GM18498 (cell line): ENCODE measurements around the gene PROM2.

ENCODE experiments used
- ATAC-seq: cut with Tn5 transposase; IDR thresholded peaks from one replicate; pipeline ENCODE4 v1.9.1; 2021; ENCODE audit warnings: mild to moderate bottlenecking, moderate library complexity; ENCODE audit not compliant: unreplicated experiment

PROM2 gene

GRCh38 chr2:95336406-95336805 is 62.2 kb downstream of the PROM2 start:
- no peak for ATAC-seq

- ATAC-seq, result no peak
Measured at GRCh38 chr2:95337829-95338228, 63.6 kb downstream of the PROM2 start.
